SKM-1 (cell line): ENCODE results near the gene DMXL1.

ENCODE experiments used
- DNase-seq: peaks from one replicate; lab custom pipeline; 2025; ENCODE audit not compliant: unreplicated experiment; lab: John Stamatoyannopoulos, UW

The DMXL1 gene

GRCh38 chr5:119268387-119269060 is 197.6 kb downstream of the DMXL1 start:
- DNase-seq = peak; percentile 91

DNA sequence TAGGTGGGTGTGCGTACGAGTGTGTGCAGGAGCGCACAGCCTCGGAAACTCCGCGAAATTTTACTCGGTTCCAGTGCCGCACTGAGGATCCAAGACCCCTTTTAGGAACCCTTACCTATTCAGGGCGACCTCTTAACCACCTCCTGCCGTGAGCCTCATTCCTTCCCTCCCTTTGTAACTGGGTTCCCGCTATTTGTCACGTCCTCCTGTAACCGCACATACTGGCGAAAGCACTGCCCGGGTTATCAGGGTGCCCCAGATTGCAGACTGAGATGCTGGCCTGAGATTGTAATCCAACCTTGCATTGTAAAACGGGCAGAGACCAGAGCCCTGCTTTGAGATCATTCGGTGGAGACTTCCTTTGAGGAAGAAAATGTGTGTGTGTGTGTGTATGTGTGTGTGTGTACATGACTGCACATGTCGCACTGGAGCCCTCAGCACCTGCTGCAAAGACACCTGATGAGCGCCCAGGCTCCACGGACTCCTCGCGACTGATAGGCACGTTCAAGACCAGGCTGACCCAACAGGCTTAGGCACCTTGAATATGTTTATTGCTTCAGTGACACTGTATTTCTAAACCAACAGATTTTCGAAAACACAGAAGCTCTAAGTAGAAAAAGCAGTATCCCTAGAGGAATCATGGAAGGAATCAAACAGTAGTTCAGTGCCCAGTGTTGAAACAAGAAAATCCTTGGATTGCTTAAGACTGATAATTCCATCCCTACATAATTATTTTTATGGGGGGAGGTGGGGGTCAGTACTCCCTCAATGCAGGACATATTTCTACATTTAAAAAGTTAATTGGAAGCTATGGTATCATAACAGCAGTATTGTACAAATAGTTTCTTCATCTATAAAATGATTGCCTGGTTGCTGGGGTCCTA is 198.4 kb downstream of the DMXL1 start:
- DNase-seq = no peak

GRCh38 chr5:119270121-119270565 is 199.3 kb downstream of the DMXL1 start:
- DNase-seq = no peak

GRCh38 chr5:119270960-119271757 is 200.3 kb downstream of the DMXL1 start:
- peak; percentile 58 for DNase-seq

DNA sequence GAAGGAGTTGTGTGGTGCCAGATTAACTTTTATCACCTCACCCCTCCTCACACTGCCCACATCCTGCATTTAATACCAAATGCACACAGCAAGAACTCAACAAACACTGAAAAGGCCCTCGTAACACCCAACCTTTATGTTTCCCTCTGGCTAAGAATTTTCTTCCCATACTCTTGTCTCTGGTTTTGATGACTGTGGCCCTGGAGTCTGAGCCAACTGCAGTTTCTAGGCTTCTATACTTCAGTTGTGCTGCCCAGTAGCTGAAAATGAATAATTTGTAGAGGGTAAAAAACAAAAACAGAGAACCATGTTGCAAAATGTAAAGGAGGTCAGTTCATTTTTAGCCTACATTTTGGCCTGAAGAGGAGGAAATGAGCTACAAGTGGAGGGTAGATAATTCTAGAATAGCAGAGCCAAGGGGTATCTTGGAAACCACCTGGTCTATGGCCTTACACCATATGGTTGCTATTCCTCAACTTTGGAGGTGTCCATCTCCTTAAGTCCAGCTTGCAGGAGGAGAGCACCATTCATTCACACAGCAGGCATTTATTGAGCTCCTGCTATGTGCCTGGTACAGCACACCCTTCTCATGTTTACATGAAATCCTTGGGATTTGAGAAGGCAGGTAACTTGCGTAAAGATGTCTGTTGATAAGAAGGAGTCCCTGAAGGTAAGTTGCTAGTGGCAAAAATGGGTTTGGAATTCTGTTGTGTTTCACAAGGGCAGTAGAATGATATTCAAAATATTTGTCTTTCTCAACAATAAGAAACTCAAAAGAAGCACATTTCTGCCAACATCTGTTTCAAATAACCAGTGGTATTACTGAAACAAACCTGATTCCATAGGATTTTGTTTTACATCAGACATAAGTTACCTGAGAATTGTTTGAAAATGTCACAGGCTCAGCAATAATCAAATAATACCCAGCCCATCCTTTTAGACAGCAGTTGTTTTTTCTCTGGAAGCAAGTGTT is 201.2 kb downstream of the DMXL1 start:
- no peak for DNase-seq

DNA sequence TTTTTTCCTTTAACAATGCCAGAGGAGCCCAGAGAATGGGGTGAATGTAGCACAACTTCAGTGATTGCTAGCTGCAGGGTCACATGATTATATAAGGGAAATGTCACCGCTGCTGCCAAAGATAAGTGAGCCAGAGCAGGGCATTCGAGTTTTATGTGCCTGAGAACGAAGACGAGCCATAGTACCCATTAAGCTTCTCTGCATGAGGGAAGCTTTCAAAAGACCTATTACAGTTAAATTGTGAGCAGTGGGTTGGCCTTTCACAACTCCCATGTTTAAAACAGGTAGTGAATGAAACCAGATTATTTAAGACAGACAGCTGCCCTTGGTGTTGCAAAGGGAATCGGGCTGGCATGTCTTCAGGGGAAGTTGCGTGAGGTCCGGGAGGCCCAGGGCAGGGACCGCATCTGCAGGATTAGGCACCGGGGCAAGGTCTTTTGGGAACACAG is 202.5 kb downstream of the DMXL1 start:
- peak; percentile 82 for DNase-seq

DNA sequence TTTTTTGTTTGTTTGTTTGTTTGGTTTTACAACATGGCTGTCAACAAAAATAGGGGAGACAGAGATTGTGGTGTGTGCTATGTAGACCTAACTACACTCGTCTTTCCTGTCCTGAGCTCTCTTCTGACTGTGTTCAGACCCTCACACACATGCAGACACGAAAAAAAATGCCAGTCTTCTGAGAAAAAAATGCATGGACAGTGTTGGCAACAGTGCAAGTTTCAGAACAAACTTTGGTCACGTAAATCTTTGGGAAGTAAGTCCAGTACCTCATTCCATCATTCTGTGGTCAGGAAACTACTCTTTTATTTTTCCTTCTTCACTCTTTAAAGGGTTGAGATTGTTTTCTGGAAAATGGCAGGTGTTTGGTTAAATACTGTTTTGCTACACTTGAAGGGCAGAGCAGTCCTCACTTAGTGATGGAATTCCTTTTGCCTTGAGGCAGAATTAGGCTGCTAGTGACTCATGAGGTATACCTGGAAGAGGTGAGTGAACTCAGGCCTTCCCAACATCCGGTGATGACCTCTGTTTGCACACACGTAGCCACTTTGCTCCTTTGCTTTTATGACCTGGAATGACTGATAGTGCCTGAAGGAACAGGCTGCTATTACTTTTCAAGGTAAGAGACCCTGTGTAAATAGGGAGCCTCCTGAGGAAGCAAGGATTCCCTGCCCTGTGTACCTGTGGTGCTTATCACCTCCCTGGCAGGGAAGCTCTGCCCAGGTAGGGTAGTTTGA is 203.3 kb downstream of the DMXL1 start:
- no peak for DNase-seq

- DNase-seq = no peak
These were observed 203.9 kb downstream of the DMXL1 start for GRCh38 chr5:119274767-119275130.

DNA sequence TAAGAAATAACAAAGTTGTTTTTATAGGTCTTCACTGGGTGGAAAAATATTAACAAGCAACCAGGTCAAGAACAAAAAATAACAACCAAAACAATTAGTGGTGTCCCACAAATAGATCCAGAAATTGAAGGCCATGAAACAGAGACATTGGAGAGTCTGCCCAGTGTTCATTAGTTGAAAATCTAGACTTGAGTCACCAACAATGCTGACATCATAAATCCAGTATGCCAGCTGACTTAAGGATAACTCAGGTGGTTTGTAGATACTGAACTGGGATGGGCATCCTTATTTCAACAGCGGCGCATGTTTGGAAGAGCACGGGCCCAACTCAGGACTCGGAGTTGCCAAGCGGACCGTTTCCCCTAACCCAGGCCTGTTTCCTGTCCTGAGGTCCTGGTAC is 204.3 kb downstream of the DMXL1 start:
- no peak for DNase-seq

- peak; percentile 32 for DNase-seq
These were observed 204.8 kb downstream of the DMXL1 start for GRCh38 chr5:119275601-119276173.

- no peak for DNase-seq
These were observed 206.1 kb downstream of the DMXL1 start for GRCh38 chr5:119276978-119277377.

GRCh38 chr5:119279093-119279492 is 208.2 kb downstream of the DMXL1 start:
- no peak for DNase-seq

DNA sequence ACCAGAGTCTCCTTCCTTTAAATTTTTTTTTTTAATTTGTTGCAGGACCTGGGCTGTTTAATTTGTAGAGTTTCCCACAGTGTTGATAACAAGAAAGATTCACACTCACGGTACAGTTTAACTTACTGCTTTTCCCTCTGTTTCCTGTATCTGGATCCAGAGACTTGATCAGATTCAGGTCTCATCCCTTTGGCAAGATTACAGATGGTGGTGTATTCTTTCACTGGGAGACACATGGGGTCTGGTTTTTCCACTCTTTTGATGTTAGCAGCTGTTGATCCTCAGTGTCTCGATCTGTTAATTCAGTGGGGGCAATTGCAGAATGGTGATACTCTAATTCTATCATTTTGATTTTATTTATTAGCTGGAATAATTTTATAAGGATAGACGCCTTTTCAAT is 209.5 kb downstream of the DMXL1 start:
- DNase-seq = no peak

- DNase-seq = no peak
These were observed 211.7 kb downstream of the DMXL1 start for GRCh38 chr5:119282628-119283027.

GRCh38 chr5:119284031-119284430 is 213.1 kb downstream of the DMXL1 start:
- DNase-seq = no peak

GRCh38 chr5:119285070-119285916 is 214.4 kb downstream of the DMXL1 start:
- DNase-seq = no peak

DNA sequence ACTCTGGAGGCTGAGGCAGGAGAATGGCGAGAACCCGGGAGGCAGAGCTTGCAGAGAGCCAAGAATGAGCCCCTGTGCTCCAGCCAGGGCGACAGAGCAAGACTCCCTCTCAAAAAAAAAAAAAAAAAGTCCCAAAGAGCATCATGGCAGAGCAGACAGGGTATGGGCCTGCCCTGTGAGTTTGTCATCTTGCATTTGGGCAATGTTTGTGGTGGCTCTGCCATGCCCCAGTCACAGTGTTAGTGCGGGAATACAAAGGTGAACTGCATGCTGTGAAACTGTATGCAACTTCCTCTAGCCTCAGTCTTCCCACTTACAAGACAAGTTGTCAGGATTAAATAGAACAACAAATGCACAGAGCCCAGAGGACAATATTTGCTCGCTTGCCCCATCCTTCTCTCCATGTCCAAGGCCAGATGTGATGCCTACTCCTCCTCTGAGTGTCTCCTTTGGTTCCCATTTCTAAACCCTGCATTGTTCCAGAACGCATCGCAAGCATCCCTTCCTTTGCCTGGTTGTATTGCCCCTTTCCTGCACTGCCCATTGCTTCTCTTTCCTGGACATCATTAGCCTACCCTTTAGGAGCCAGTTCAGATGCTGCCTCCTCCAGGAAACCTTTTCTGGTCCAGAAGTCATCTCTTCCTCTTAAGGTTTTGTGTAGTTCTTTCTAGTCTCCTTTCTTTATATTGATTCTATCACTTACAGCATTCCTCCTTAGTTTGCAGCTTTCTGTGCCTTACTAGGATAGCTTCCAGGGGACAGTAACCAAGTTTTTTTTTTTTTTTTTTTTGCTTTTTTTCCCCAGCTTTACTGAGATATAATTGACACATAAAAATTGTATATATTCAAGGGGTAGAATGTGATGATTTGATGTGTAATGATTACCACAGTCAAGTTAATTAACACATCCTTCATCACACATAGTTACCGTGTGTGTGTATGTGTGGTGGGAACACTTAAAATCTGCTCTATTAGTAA is 215.9 kb downstream of the DMXL1 start:
- DNase-seq = no peak
